ENCODE measurements around the gene TBC1D13. TPM values are rescaled to one million over a fixed set of nuclear protein-coding genes. Genes with fewer than 3 reads are reported as not detected.

TBC1D13 gene
- total and polyA plus RNA-seq, 10 of the 15 experiments (the other 5 are each of a cell fraction or from before 2014, with no cell fraction given), result 3.0 to 23.1 (median 16.5) TPM

- no peak for TF ChIP-seq YBX1 (IDR thresholded peaks at IDR 0.05)
- TF ChIP-seq PAX8 (IDR thresholded peaks at IDR 0.05), result no peak
- TF ChIP-seq ATF3 (IDR thresholded peaks at IDR 0.05; ENCODE audit: borderline replicate concordance, extremely low read depth, low read depth, low read length), result peak; percentile 42; the same call in 1 of the 2 replicates
- peak; percentile 78 for TF ChIP-seq NFYB (IDR thresholded peaks at IDR 0.05; ENCODE audit: insufficient read depth, low read depth, low read length)
- TF ChIP-seq LARP7 (IDR thresholded peaks at IDR 0.05), result peak; percentile 63; the same call in 1 of the 2 replicates
- peak; percentile 82 for TF ChIP-seq POLR2A (IDR thresholded peaks at IDR 0.05; ENCODE audit: low read depth, low read length)
- no peak for TF ChIP-seq PBX3 (IDR thresholded peaks at IDR 0.05; ENCODE audit: insufficient replicate concordance, low read depth, low read length)
- peak; percentile 89 for TF ChIP-seq RELB (IDR thresholded peaks at IDR 0.05; ENCODE audit: low read depth)
- TF ChIP-seq RUNX3 (IDR thresholded peaks at IDR 0.05; ENCODE audit: low read length), result 0 out of 2 replicates have a peak, but pooled peaks have one; percentile 25
- no peak for TF ChIP-seq SKIL (IDR thresholded peaks at IDR 0.05; ENCODE audit: low read depth, poor library complexity, severe bottlenecking)
- TF ChIP-seq MEF2B (IDR thresholded peaks at IDR 0.05; ENCODE audit: partially characterized antibody, poor library complexity, severe bottlenecking), result no peak
- peak; percentile 69; the same call in 1 of the 2 replicates for TF ChIP-seq YY1 (IDR thresholded peaks at IDR 0.05; ENCODE audit: low read depth, low read length)
- TF ChIP-seq MAX (IDR thresholded peaks at IDR 0.05; ENCODE audit: low read depth, low read length), result peak; percentile 64; the same call in 1 of the 2 replicates
- TF ChIP-seq CREM (IDR thresholded peaks at IDR 0.05; ENCODE audit: low read depth), result peak; percentile 70; the same call in 1 of the 2 replicates
- peak; percentile 98 for TF ChIP-seq MLLT1 (IDR thresholded peaks at IDR 0.05)
- TF ChIP-seq SIX5 (IDR thresholded peaks at IDR 0.05; ENCODE audit: low read depth, low read length, severe bottlenecking), result no peak
- TF ChIP-seq ZSCAN29 (IDR thresholded peaks at IDR 0.05), result no peak
- peak; percentile 65; the same call in 1 of the 2 replicates for TF ChIP-seq SMARCA5 (IDR thresholded peaks at IDR 0.05)
- TF ChIP-seq POLR2AphosphoS5 (IDR thresholded peaks at IDR 0.05; ENCODE audit: low read length), result peak; percentile 81
- peak; percentile 74 for TF ChIP-seq NKRF (conservative IDR thresholded peaks at IDR 0.05)
- peak; percentile 39; the same call in 1 of the 2 replicates for TF ChIP-seq PML (IDR thresholded peaks at IDR 0.05; ENCODE audit: low read length)
Observed at GRCh38 chr9:128818099-128818838, 31.2 kb downstream of the TBC1D13 start, which contains the start of gene ENDOG (continued).
